H1 (cell line): ENCODE measurements around the gene CXCL5. TPM values are rescaled to one million over a fixed set of nuclear protein-coding genes. Genes with fewer than 3 reads are reported as not detected.

Source experiments
- CTCF ChIA-PET: fragments of 300-600 bp; sonication (Branson Sonifier 250); formaldehyde crosslinking; loops from one replicate; lab custom pipeline; 2021; ENCODE audit not compliant: partially characterized antibody; lab: Charles Lee
- POLR2A ChIA-PET: fragments of 300-600 bp; sonication (Branson Sonifier 250); formaldehyde crosslinking; loops from one replicate; lab custom pipeline; 2021; ENCODE audit warnings: inconsistent platforms; ENCODE audit not compliant: partially characterized antibody; lab: Charles Lee
- DNase-seq, 2 experiments: peaks; one replicate each; pipeline versions ENCODE4 v3.0.0 to v3.0.0-alpha.2; 2010 to 2022; ENCODE audit warnings: low spot score in 2 of 2, low read depth in 1 of 2, mixed read lengths in 1 of 2
- FAIRE-seq: peaks from 2 replicates; lab custom pipeline; 2011; peaks lifted over from hg19 to GRCh38; lab: Jason Lieb, UNC
- H2AFZ ChIP-seq: 2 replicates; pipeline ENCODE4 v1.8.1; 2012; ENCODE audit warnings: low read length, inconsistent platforms
- H2AK5ac ChIP-seq: 2 replicates; pipeline ENCODE4 v1.6.1; 2013; ENCODE audit warnings: low read depth, low read length
- H2BK120ac ChIP-seq: replicated peaks from 2 replicates; pipeline ENCODE3; 2013; ENCODE audit warnings: low read depth, low read length, inconsistent platforms
- H2BK12ac ChIP-seq: 2 replicates; pipeline ENCODE4 v1.6.1; 2013; ENCODE audit warnings: low read depth, low read length
- H2BK15ac ChIP-seq: 2 replicates; pipeline ENCODE4 v1.6.1; 2013; ENCODE audit warnings: low read length
- H2BK20ac ChIP-seq: 2 replicates; pipeline ENCODE4 v1.6.1; 2013; ENCODE audit warnings: low read length
- H2BK5ac ChIP-seq: 2 replicates; pipeline ENCODE4 v1.6.1; 2013; ENCODE audit warnings: low read depth, low read length
- H3K14ac ChIP-seq: 2 replicates; pipeline ENCODE4 v1.6.1; 2013; ENCODE audit warnings: inconsistent platforms; ENCODE audit not compliant: insufficient read length
- H3K18ac ChIP-seq: 2 replicates; pipeline ENCODE4 v1.6.1; 2013; ENCODE audit warnings: low read length; ENCODE audit errors: extremely low read depth
- H3K23ac ChIP-seq: 2 replicates; pipeline ENCODE4 v1.6.1; 2013; ENCODE audit warnings: inconsistent platforms; ENCODE audit not compliant: insufficient read length
- H3K23me2 ChIP-seq: 2 replicates; pipeline ENCODE4 v1.6.1; 2013; ENCODE audit warnings: low read depth, low read length
- H3K27ac ChIP-seq: 2 replicates; pipeline ENCODE4 v1.6.1; 2011; ENCODE audit warnings: low read depth, low read length, inconsistent platforms
- H3K27me3 ChIP-seq, 4 experiments: replicated peaks in 1 of 4; 1 replicate in 1 of 4; 2 replicates in 3 of 4; pipeline versions ENCODE4 v1.6.1 to v1.8.1; 2011 to 2013; ENCODE audit warnings: low read length in 3 of 4, mild to moderate bottlenecking in 3 of 4, inconsistent platforms in 2 of 4, mixed read lengths in 2 of 4, moderate library complexity in 1 of 4; ENCODE audit not compliant: control insufficient read depth in 3 of 4, insufficient read depth in 3 of 4; ENCODE audit errors: extremely low read depth in 1 of 4
- H3K36me3 ChIP-seq, 4 experiments: 2 replicates each; pipeline versions ENCODE4 v1.6.1 to v1.8.1; 2011 to 2013; ENCODE audit warnings: mild to moderate bottlenecking in 4 of 4, low read length in 3 of 4, moderate library complexity in 2 of 4, control low read depth in 1 of 4, inconsistent platforms in 1 of 4; ENCODE audit not compliant: insufficient read depth in 4 of 4, control insufficient read depth in 2 of 4
- H3K4ac ChIP-seq: replicated peaks from 2 replicates; pipeline ENCODE3; 2013; ENCODE audit warnings: low read length, low read depth, mixed read lengths, inconsistent platforms; ENCODE audit not compliant: insufficient read length
- H3K4me1 ChIP-seq, 4 experiments: replicated peaks in 1 of 4; 1 replicate in 1 of 4; 2 replicates in 3 of 4; pipeline versions ENCODE4 v1.6.1 to v1.8.1; 2011 to 2013; ENCODE audit warnings: low read length in 3 of 4, inconsistent platforms in 2 of 4, mixed read lengths in 1 of 4; ENCODE audit not compliant: insufficient read depth in 4 of 4, control insufficient read depth in 3 of 4
- H3K4me2 ChIP-seq, 2 experiments: 2 replicates each; pipeline versions ENCODE4 v1.6.1 to v1.8.1; 2011 to 2013; ENCODE audit warnings: low read depth in 2 of 2, low read length in 2 of 2, control low read depth in 1 of 2, inconsistent platforms in 1 of 2, mild to moderate bottlenecking in 1 of 2; ENCODE audit not compliant: insufficient read depth in 1 of 2
- H3K4me3 ChIP-seq, 4 experiments: fragments of 200-600, 300-600 bp in 1 of 4; sonication (generic), shearing (Covaris generic), sonication (Bioruptor Twin) in 1 of 4; 2 replicates each; pipeline versions ENCODE4 v1.5.1 to v1.8.1; 2011 to 2016; ENCODE audit warnings: low read length in 4 of 4, low read depth in 3 of 4, control low read depth in 2 of 4, inconsistent platforms in 2 of 4, mild to moderate bottlenecking in 2 of 4, mixed read lengths in 1 of 4, moderate library complexity in 1 of 4; ENCODE audit not compliant: insufficient read depth in 2 of 4; ENCODE audit errors: extremely low read depth in 1 of 4
- H3K56ac ChIP-seq: replicated peaks from 2 replicates; pipeline ENCODE3; 2013; ENCODE audit warnings: low read depth, mild to moderate bottlenecking, mixed read lengths, low read length, inconsistent platforms; ENCODE audit not compliant: insufficient read length
- H3K79me1 ChIP-seq: 2 replicates; pipeline ENCODE4 v1.6.1; 2013; ENCODE audit warnings: low read depth, low read length, control low read depth
- H3K79me2 ChIP-seq, 2 experiments: 2 replicates each; pipeline versions ENCODE4 v1.6.1 to v1.8.1; 2012 to 2013; ENCODE audit warnings: low read length in 2 of 2, mild to moderate bottlenecking in 2 of 2, inconsistent platforms in 1 of 2; ENCODE audit not compliant: insufficient read depth in 2 of 2, control insufficient read depth in 1 of 2
- H3K9ac ChIP-seq, 4 experiments: replicated peaks in 1 of 4; 1 replicate in 1 of 4; 2 replicates in 3 of 4; pipeline versions ENCODE4 v1.6.1 to v1.8.1; 2011 to 2013; ENCODE audit warnings: low read depth in 3 of 4, low read length in 3 of 4, control low read depth in 2 of 4, mild to moderate bottlenecking in 2 of 4, moderate library complexity in 2 of 4, inconsistent platforms in 1 of 4; ENCODE audit errors: extremely low read depth in 1 of 4
- H3K9me3 ChIP-seq, 2 experiments: 2 replicates each; pipeline versions ENCODE4 v1.6.1 to v1.8.1; 2012 to 2013; ENCODE audit warnings: mild to moderate bottlenecking in 2 of 2, moderate library complexity in 2 of 2, control low read depth in 1 of 2, inconsistent platforms in 1 of 2, low read depth in 1 of 2, low read length in 1 of 2, mixed read lengths in 1 of 2; ENCODE audit not compliant: insufficient read depth in 2 of 2
- H4K20me1 ChIP-seq, 2 experiments: replicated peaks in 1 of 2; 2 replicates each; pipeline versions ENCODE3 to v1.8.1; 2011 to 2013; ENCODE audit warnings: inconsistent platforms in 2 of 2, low read length in 2 of 2, mild to moderate bottlenecking in 1 of 2; ENCODE audit not compliant: insufficient read depth in 2 of 2, control insufficient read depth in 1 of 2
- H4K5ac ChIP-seq: 2 replicates; pipeline ENCODE4 v1.6.1; 2013; ENCODE audit warnings: low read length, low read depth, mixed read lengths, inconsistent platforms; ENCODE audit not compliant: insufficient read length
- H4K8ac ChIP-seq: 2 replicates; pipeline ENCODE4 v1.8.0; 2013; ENCODE audit warnings: mild to moderate bottlenecking, moderate library complexity, low read length, inconsistent platforms; ENCODE audit not compliant: insufficient read depth; ENCODE audit errors: extremely low read depth
- H4K91ac ChIP-seq: replicated peaks from 2 replicates; pipeline ENCODE3; 2013; ENCODE audit warnings: low read length, mixed read lengths, inconsistent platforms; ENCODE audit not compliant: insufficient read length
- CHD1 ChIP-seq: IDR thresholded peaks from 2 replicates; pipeline ENCODE4 v1.6.1; 2012; ENCODE audit warnings: low read depth, low read length, improper control_type of control experiment
- KDM5A ChIP-seq: fragments of 200-600 bp; IDR thresholded peaks from 2 replicates; pipeline ENCODE4 v1.7.1; 2012; ENCODE audit warnings: mild to moderate bottlenecking, low read length, inconsistent platforms, mixed read lengths
- MAFK ChIP-seq: IDR thresholded peaks from 2 replicates; pipeline ENCODE4 v1.6.1; 2012; ENCODE audit warnings: low read depth, mild to moderate bottlenecking, improper control_type of control experiment, low read length
- WGBS, 2 experiments: shearing (Covaris generic) in 1 of 2; methylation state at CpG; one replicate each; pipeline versions ENCODE4 v1.1.6 to v1.1.7; 2013 to 2015; ENCODE audit warnings: low lambda C conversion rate in 2 of 2, mixed read lengths in 2 of 2, inconsistent platforms in 1 of 2, low coverage in 1 of 2, missing lambda C conversion rate in 1 of 2; ENCODE audit not compliant: insufficient replicate concordance in 2 of 2, insufficient coverage in 1 of 2, insufficient read length in 1 of 2; ENCODE audit errors: extremely low coverage in 1 of 2, missing lambda C conversion rate in 1 of 2; 5-methylcytosine and 5-hydroxymethylcytosine counted together
- polyA plus RNA-seq, 7 experiments: library from polyadenylated mRNA; depleted of rRNA in 3 of 7; stranded (reverse) in 5 of 7; unstranded in 2 of 7; fragments of >200 nt in 5 of 7; fragments of 200-250 nt in 2 of 7; gene quantifications; 1 replicate in 5 of 7; 2 replicates in 1 of 7; 4 replicates in 1 of 7; pipeline versions ENCODE4 v1.2.1 to v1.2.3, GENCODE V29; 2011 to 2013; ENCODE audit warnings: missing spikeins in 2 of 7, mixed read lengths in 2 of 7
- total RNA-seq: library from RNA; stranded (reverse); fragmentation: NEBNext Ultra II Directional; extraction: Animal tissue kit (Norgen Biotek cat#: 25700); gene quantifications from 2 replicates; pipeline ENCODE4 v1.2.1, GENCODE V29; 2021

The CXCL5 gene
- total and polyA plus RNA-seq, 2 of the 8 experiments (the other 6 are each of a cell fraction or from before 2014, with no cell fraction given): 10.9 to 15.6 TPM

- Histone ChIP-seq H3K79me1 (no peaks in the 10 kb centered on the region), H3K4ac (no peak overlapping the region), H2BK120ac (no peak overlapping the region), H2BK15ac (no peak overlapping the region), H3K56ac (no peak overlapping the region), H3K23me2 (no peaks in the 10 kb centered on the region), H4K20me1 (no peaks in the 10 kb centered on the region), H2BK12ac (no peak overlapping the region), H4K5ac (no peak overlapping the region), H3K9me3 (peaks cover 2 to 4% of the 10 kb centered on the region in 2 experiments; a peak in 2 of 4 replicates), H3K27ac (no peak overlapping the region), H2BK20ac (no peak overlapping the region), H3K79me2 (no peaks in the 10 kb centered on the region), H2AK5ac (no peak overlapping the region), H3K4me3 (no peak overlapping the region), H4K91ac (no peak overlapping the region), H3K4me2 (no peak overlapping the region), H3K4me1 (no peaks in the 10 kb centered on the region), H2AFZ (no peak overlapping the region), H2BK5ac (no peak overlapping the region), H3K14ac (no peak overlapping the region), H3K36me3 (no peaks in the 10 kb centered on the region), H3K18ac (no peak overlapping the region), H3K23ac (no peak overlapping the region), H3K27me3 (no peaks in the 10 kb centered on the region), H3K9ac (no peak overlapping the region), H4K8ac (no peak overlapping the region)
- ChIA-PET POLR2A (interaction anchor here (0.6 kb wide), 1 partner anchor 46 kb away, joined by 3 read pairs; the partner anchor contains the start of gene CXCL5), CTCF (interaction anchor here (1.4 kb wide), 1 partner anchor 46 kb away, joined by 4 read pairs; no protein-coding TSS in a partner anchor)
- FAIRE-seq: no peak
- whole genome bisulfite sequencing, 2 experiments: 94% methylated on average over 3 of the region's 3 CpGs; no CpG with 5 or more reads in 1 of the 2 experiments
- no peak for DNase-seq
- no peak for TF ChIP-seq KDM5A
- no peak for TF ChIP-seq CHD1
- TF ChIP-seq MAFK: no peak
Measured at GRCh38 chr4:74044677-74045076, 46.2 kb upstream of the CXCL5 start.
